Left renal pelvis (tissue), 4 donors: Measurements from ENCODE around the gene NEURL1B. TPM values are rescaled to one million over a fixed set of nuclear protein-coding genes. Genes with fewer than 3 reads are reported as not detected.

Source experiments
- polyA plus RNA-seq, 4 donors: library from polyadenylated mRNA; unstranded; fragments of 120-200 nt; gene quantifications; one replicate each; pipeline ENCODE4 v1.2.1, GENCODE V29; 2013; ENCODE audit not compliant: insufficient read length in 4 of 4

Gene NEURL1B
- polyA plus RNA-seq, 4 donors, result 14.8 to 16.1 (median 15.4) TPM

Other genes with a start within 250 kb of the NEURL1B start
- gene SH3PXD2B, start 186.7 kb upstream of the NEURL1B start, polyA plus RNA-seq, result 10 to 100 TPM; 28.2 to 63.9 (median 35.1) TPM
- 100 to 1,000 TPM in 1 of 4 donors, 10 to 100 TPM in 3; 41.8 to 685 (median 48.7) TPM for gene DUSP1, start 129.9 kb downstream of the NEURL1B start, polyA plus RNA-seq
- gene ERGIC1, start 193.0 kb downstream of the NEURL1B start, polyA plus RNA-seq, result 100 to 1,000 TPM; 110 to 126 (median 119) TPM